BJ (cell line): ENCODE measurements around the gene STK11IP. TPM values are rescaled to one million over a fixed set of nuclear protein-coding genes. Genes with fewer than 3 reads are reported as not detected.

ENCODE experiments used
- CTCF ChIA-PET: fragments of 350-600 bp; formaldehyde crosslinking; extraction: SDS; loops from one replicate; lab custom pipeline; 2021; ENCODE audit warnings: antibody characterized with exemption, inconsistent platforms; lab: Yijun Ruan, JAX
- POLR2A ChIA-PET: fragments of 300-600 bp; sonication (Branson Sonifier 250); formaldehyde crosslinking; extraction: SDS; loops from one replicate; lab custom pipeline; 2021; ENCODE audit warnings: antibody characterized with exemption; lab: Charles Lee
- DNase-seq: peaks from one replicate; pipeline ENCODE4 v3.0.0-alpha.2; 2011; ENCODE audit warnings: low read depth
- H3K27me3 ChIP-seq: 2 replicates; pipeline ENCODE4 v1.6.0; 2011; ENCODE audit warnings: low read length; ENCODE audit not compliant: control insufficient read depth, insufficient read depth
- H3K36me3 ChIP-seq: 2 replicates; pipeline ENCODE4 v1.5.1; 2011; ENCODE audit warnings: low read length; ENCODE audit not compliant: control insufficient read depth, insufficient read depth
- H3K4me3 ChIP-seq: 2 replicates; pipeline ENCODE4 v1.5.1; 2011; ENCODE audit warnings: low read depth, mild to moderate bottlenecking, control low read depth, low read length
- CTCF ChIP-seq: IDR thresholded peaks from 2 replicates; pipeline ENCODE4 v1.5.1; 2011; ENCODE audit warnings: low read depth, mild to moderate bottlenecking, control low read depth, inconsistent platforms, low read length, moderate library complexity; ENCODE audit not compliant: insufficient read depth
- polyA plus RNA-seq: library from polyadenylated mRNA; depleted of rRNA; stranded (reverse); fragments of >200 nt; gene quantifications from 2 replicates; pipeline ENCODE4 v1.2.3, GENCODE V29; 2011

STK11IP gene
- polyA plus RNA-seq, 1 experiment = 21.0 TPM

- no peak for DNase-seq
- ChIA-PET POLR2A (no interaction called here), CTCF (interaction anchor here (0.7 to 2.1 kb wide), 8 partner anchors 11 to 108 kb away, joined by 3 to 11 read pairs (median 4); no protein-coding TSS in a partner anchor)
Observed at GRCh38 chr2:219637842-219638185, 40.2 kb downstream of the STK11IP start.

GRCh38 chr2:219638217-219638947, 40.7 kb downstream of the STK11IP start:
- no peak overlapping the region for H3K4me3 ChIP-seq
- H3K36me3 ChIP-seq = peaks cover 4% of the 10 kb centered on the region; the same call in 1 of the 2 replicates
- peak; percentile 37 for TF ChIP-seq CTCF
- DNase-seq = no peak
- CTCF ChIA-PET = interaction anchor here (0.6 to 2.1 kb wide), 11 partner anchors 12 to 206 kb away, joined by 3 to 11 read pairs (median 4); no protein-coding TSS in a partner anchor
- POLR2A ChIA-PET = no interaction called here
- no peaks in the 10 kb centered on the region for H3K27me3 ChIP-seq

More at GRCh38 chr2:219637842-219638185, 40.2 kb downstream of the STK11IP start:
- Histone ChIP-seq H3K27me3 (no peaks in the 10 kb centered on the region), H3K4me3 (no peak overlapping the region), H3K36me3 (peaks cover 6% of the 10 kb centered on the region)
- no peak for TF ChIP-seq CTCF

GRCh38 chr2:219638948-219639755, 41.5 kb downstream of the STK11IP start:
- ChIA-PET CTCF (interaction anchor here (0.6 to 2.1 kb wide), 10 partner anchors 12 to 205 kb away, joined by 3 to 11 read pairs (median 4); no protein-coding TSS in a partner anchor), POLR2A (no interaction called here)
- no peak overlapping the region for H3K4me3 ChIP-seq
- DNase-seq = no peak
- no peak for TF ChIP-seq CTCF
- H3K27me3 ChIP-seq = no peaks in the 10 kb centered on the region
- peaks cover 4% of the 10 kb centered on the region; the same call in 1 of the 2 replicates for H3K36me3 ChIP-seq

GRCh38 chr2:219641390-219642068, 43.9 kb downstream of the STK11IP start:
- POLR2A ChIA-PET = interaction anchor here (0.5 to 0.6 kb wide), 2 partner anchors 11 to 232 kb away, joined by 3 to 8 read pairs; no protein-coding TSS in a partner anchor

More at GRCh38 chr2:219641390-219642068, 43.9 kb downstream of the STK11IP start:
- DNase-seq = no peak
- no peak for TF ChIP-seq CTCF
- H3K4me3 ChIP-seq = no peak overlapping the region
- peaks cover 2% of the 10 kb centered on the region; the same call in 1 of the 2 replicates for H3K36me3 ChIP-seq
- H3K27me3 ChIP-seq = no peaks in the 10 kb centered on the region
- CTCF ChIA-PET = interaction anchor here (0.5 to 6.4 kb wide), 23 partner anchors 9 to 196 kb away, joined by 3 to 88 read pairs (median 8); partner anchors contain the start of genes CHPF, OBSL1, STK11IP and TMEM198
